IMR-90 (cell line): ENCODE data around the gene TAB2. TPM values are rescaled to one million over a fixed set of nuclear protein-coding genes. Genes with fewer than 3 reads are reported as not detected.

Source experiments
- ATAC-seq: fragments of 200-7000 bp; cut with Tn5 transposase; 2 replicates; pipeline ENCODE4 v1.9.1; 2020; ENCODE audit warnings: low read depth, mild to moderate bottlenecking, moderate library complexity
- BruUV-seq: library from RNA; stranded (reverse); fragments of 400-500 nt; replicated peaks from 2 replicates; lab custom pipeline; 2021; lab: Mats Ljungman, UMichigan
- CTCF ChIA-PET: fragments of 300-600 bp; formaldehyde crosslinking; extraction: SDS; loops from one replicate; lab custom pipeline; 2021; ENCODE audit warnings: antibody characterized with exemption; lab: Yijun Ruan, JAX
- POLR2A ChIA-PET: fragments of 300-600 bp; sonication (Branson Sonifier 250); formaldehyde crosslinking; loops from one replicate; lab custom pipeline; 2022; ENCODE audit warnings: antibody characterized with exemption; ENCODE audit not compliant: unreplicated experiment; lab: Charles Lee
- DNase-seq: peaks from one replicate; pipeline ENCODE4 v3.0.0; 2013
- H2AFZ ChIP-seq: replicated peaks from 2 replicates; pipeline ENCODE3; 2013; ENCODE audit warnings: low read length, mild to moderate bottlenecking; ENCODE audit not compliant: poor library complexity
- H2AK5ac ChIP-seq: 2 replicates; pipeline ENCODE4 v1.6.1; 2013; ENCODE audit warnings: low read depth, low read length, inconsistent platforms
- H2AK9ac ChIP-seq: replicated peaks from 2 replicates; pipeline ENCODE3; 2013; ENCODE audit warnings: mild to moderate bottlenecking, low read depth, low read length, moderate library complexity; ENCODE audit not compliant: poor library complexity
- H2BK120ac ChIP-seq: 2 replicates; pipeline ENCODE4 v1.6.1; 2013; ENCODE audit warnings: low read depth, low read length, inconsistent platforms
- H2BK15ac ChIP-seq: 3 replicates; pipeline ENCODE4 v1.6.1; 2013; ENCODE audit warnings: low read depth, low read length, inconsistent platforms
- H2BK20ac ChIP-seq: 2 replicates; pipeline ENCODE4 v1.6.1; 2013; ENCODE audit warnings: low read depth, mild to moderate bottlenecking, inconsistent platforms, low read length, moderate library complexity
- H2BK5ac ChIP-seq: 2 replicates; pipeline ENCODE4 v1.6.1; 2013; ENCODE audit warnings: mild to moderate bottlenecking, low read depth, low read length, inconsistent platforms; ENCODE audit not compliant: poor library complexity, severe bottlenecking
- H3K14ac ChIP-seq: replicated peaks from 2 replicates; pipeline ENCODE4 v1.6.1; 2013; ENCODE audit warnings: low read depth, low read length, inconsistent platforms
- H3K18ac ChIP-seq: 2 replicates; pipeline ENCODE4 v1.6.1; 2013; ENCODE audit warnings: low read depth, low read length, control low read depth
- H3K23ac ChIP-seq: 2 replicates; pipeline ENCODE4 v1.6.1; 2013; ENCODE audit warnings: low read depth, low read length, inconsistent platforms
- H3K27ac ChIP-seq: 2 replicates; pipeline ENCODE4 v1.5.1; 2013; ENCODE audit warnings: mild to moderate bottlenecking, control low read depth, low read length; ENCODE audit not compliant: insufficient read depth
- H3K27me3 ChIP-seq: 2 replicates; pipeline ENCODE4 v1.6.1; 2013; ENCODE audit warnings: low read length; ENCODE audit not compliant: control insufficient read depth, insufficient read depth
- H3K36me3 ChIP-seq: 2 replicates; pipeline ENCODE4 v1.6.1; 2013; ENCODE audit warnings: low read length, mixed read lengths; ENCODE audit not compliant: control insufficient read depth, insufficient read depth
- H3K4ac ChIP-seq: 2 replicates; pipeline ENCODE4 v1.6.1; 2013; ENCODE audit warnings: low read depth, low read length, inconsistent platforms
- H3K4me1 ChIP-seq: 2 replicates; pipeline ENCODE4 v1.6.1; 2013; ENCODE audit warnings: low read length, mixed read lengths; ENCODE audit not compliant: control insufficient read depth, insufficient read depth
- H3K4me2 ChIP-seq: 2 replicates; pipeline ENCODE4 v1.6.1; 2013; ENCODE audit warnings: low read depth, mild to moderate bottlenecking, control low read depth, low read length, moderate library complexity
- H3K4me3 ChIP-seq: 2 replicates; pipeline ENCODE4 v1.5.1; 2013; ENCODE audit warnings: low read depth, mild to moderate bottlenecking, control low read depth, low read length, moderate library complexity; ENCODE audit not compliant: insufficient read depth
- H3K56ac ChIP-seq: 2 replicates; pipeline ENCODE4 v1.6.1; 2013; ENCODE audit warnings: low read length, inconsistent platforms; ENCODE audit not compliant: insufficient read depth; ENCODE audit errors: extremely low read depth
- H3K79me1 ChIP-seq, 2 experiments: 2 replicates each; pipeline ENCODE4 v1.6.1; 2013; ENCODE audit warnings: low read length in 2 of 2, inconsistent platforms in 1 of 2, low read depth in 1 of 2
- H3K9ac ChIP-seq: 2 replicates; pipeline ENCODE4 v1.6.1; 2013; ENCODE audit warnings: low read depth, low read length, control low read depth
- H3K9me1 ChIP-seq: 2 replicates; pipeline ENCODE4 v1.6.1; 2013; ENCODE audit warnings: low read length, inconsistent platforms; ENCODE audit not compliant: insufficient read depth
- H3K9me3 ChIP-seq: 2 replicates; pipeline ENCODE4 v1.6.1; 2013; ENCODE audit warnings: low read length; ENCODE audit not compliant: control insufficient read depth, insufficient read depth
- H4K20me1 ChIP-seq: 2 replicates; pipeline ENCODE4 v1.6.1; 2013; ENCODE audit warnings: low read length, inconsistent platforms; ENCODE audit not compliant: insufficient read depth
- H4K5ac ChIP-seq: 2 replicates; pipeline ENCODE4 v1.6.1; 2013; ENCODE audit warnings: mild to moderate bottlenecking, low read depth, low read length, control low read depth
- H4K8ac ChIP-seq, 2 experiments: 2 replicates each; pipeline ENCODE4 v1.6.1; 2013; ENCODE audit warnings: low read depth in 2 of 2, low read length in 2 of 2, control low read depth in 1 of 2, inconsistent platforms in 1 of 2
- H4K91ac ChIP-seq: 2 replicates; pipeline ENCODE4 v1.6.1; 2013; ENCODE audit warnings: low read depth, low read length, inconsistent platforms; ENCODE audit not compliant: insufficient read depth
- FOS ChIP-seq: fragments of 150-350 bp; IDR thresholded peaks from 2 replicates; pipeline ENCODE4 v1.6.1; 2016; ENCODE audit warnings: low read depth, low read length
- MAFK ChIP-seq: IDR thresholded peaks from 2 replicates; pipeline ENCODE4 v1.6.1; 2012; ENCODE audit warnings: low read depth, low read length, improper control_type of control experiment
- MXI1 ChIP-seq: IDR thresholded peaks from 2 replicates; pipeline ENCODE4 v1.6.1; 2012; ENCODE audit warnings: low read depth, mild to moderate bottlenecking, low read length, moderate library complexity, borderline replicate concordance
- POLR2A ChIP-seq: IDR thresholded peaks from 2 replicates; pipeline ENCODE4 v1.6.1; 2012; ENCODE audit warnings: mild to moderate bottlenecking, low read depth, low read length
- RFX5 ChIP-seq: IDR thresholded peaks from 2 replicates; pipeline ENCODE4 v1.8.0; 2012; ENCODE audit warnings: low read depth, mild to moderate bottlenecking, low read length, moderate library complexity
- SMC3 ChIP-seq: fragments of 150-350 bp; IDR thresholded peaks from 2 replicates; pipeline ENCODE4 v1.6.1; 2016; ENCODE audit warnings: low read depth, mild to moderate bottlenecking, antibody characterized with exemption, low read length, moderate library complexity
- WGBS, 2 experiments: methylation state at CpG; one replicate each; pipeline versions ENCODE4 v1.1.5 to v1.1.7; 2013; ENCODE audit warnings: missing lambda C conversion rate in 2 of 2; ENCODE audit not compliant: insufficient read length in 1 of 2; ENCODE audit errors: extremely low coverage in 2 of 2; 5-methylcytosine and 5-hydroxymethylcytosine counted together
- dilution Hi-C: fragments of 300-500 bp; cut with HindIII; formaldehyde crosslinking; loops from one replicate; pipeline ENCODE4 v1.14.3; 2018; ENCODE audit warnings: low sequenced_read_pairs; ENCODE audit not compliant: unreplicated experiment
- in situ Hi-C: fragments of 300-500 bp; cut with MboI; formaldehyde crosslinking; loops from 3 replicates; pipeline ENCODE4 v1.14.3; 2019; ENCODE audit warnings: low sequenced_read_pairs, inconsistent platforms, mixed read lengths
- intact Hi-C: fragments of 100-400 bp; cut with micrococcal nuclease; formaldehyde crosslinking; loops from 2 replicates; pipeline ENCODE4 v1.10.0; 2022
- polyA plus RNA-seq, 3 experiments: library from polyadenylated mRNA; depleted of rRNA; stranded (reverse); fragments of >200 nt; gene quantifications; 2 replicates each; pipeline ENCODE4 v1.2.3, GENCODE V29; 2012; ENCODE audit warnings: low replicate concordance in 1 of 3
- total RNA-seq: library from RNA; depleted of rRNA; stranded (reverse); fragments of >200 nt; gene quantifications from 2 replicates; pipeline ENCODE4 v1.2.3, GENCODE V29; 2012
- TF ChIP-seq, protein P1 (sequence below): fragments of 150-350 bp; IDR thresholded peaks from 2 replicates; pipeline ENCODE4 v1.6.1; 2017; ENCODE audit warnings: mild to moderate bottlenecking, antibody characterized with exemption, low read length, low read depth
- TF ChIP-seq, protein P2 (sequence below): conservative IDR thresholded peaks from 2 replicates; pipeline ENCODE4 v1.5.1; 2012; ENCODE audit warnings: mild to moderate bottlenecking, low read depth, low read length, improper control_type of control experiment

Gene TAB2
- total and polyA plus RNA-seq, 2 of the 4 experiments (the other 2 are of a cell fraction): 20.8 to 25.3 TPM

DNA sequence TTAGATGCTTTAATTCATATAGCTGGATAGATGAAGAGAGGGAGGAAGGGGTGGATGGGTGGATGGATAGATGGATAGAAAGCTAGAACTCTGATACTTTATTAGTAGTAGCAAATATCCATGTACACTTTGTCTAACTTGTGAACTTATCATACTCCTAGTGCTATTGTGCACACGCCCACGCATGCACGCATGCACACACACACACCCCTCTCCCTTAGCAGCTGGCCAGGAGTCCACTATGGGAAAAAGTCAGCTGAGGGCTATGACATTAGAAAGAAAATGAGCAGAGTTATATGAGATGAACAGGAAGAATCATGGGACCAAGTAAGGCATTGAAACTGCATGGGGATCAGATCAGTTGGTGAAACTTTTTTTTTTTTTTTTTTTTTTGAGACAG is 28.6 kb downstream of the TAB2 start:
- no peak overlapping the region for H4K8ac ChIP-seq
- BruUV-seq: no TSS peak
- no CpG with 5 or more reads among the region's 3 CpGs for WGBS, 2 experiments
- ATAC-seq: no peak
- no peak overlapping the region for H3K56ac ChIP-seq
- intact Hi-C loops: no loop called here
- no peaks in the 10 kb centered on the region for H3K9me3 ChIP-seq
- H3K4me1 ChIP-seq: no peaks in the 10 kb centered on the region
- TF ChIP-seq MXI1 (no peak), MAFK (no peak), SMC3 (no peak), POLR2A (no peak), FOS (no peak), RFX5 (no peak)
- TF ChIP-seq, protein P1, sequence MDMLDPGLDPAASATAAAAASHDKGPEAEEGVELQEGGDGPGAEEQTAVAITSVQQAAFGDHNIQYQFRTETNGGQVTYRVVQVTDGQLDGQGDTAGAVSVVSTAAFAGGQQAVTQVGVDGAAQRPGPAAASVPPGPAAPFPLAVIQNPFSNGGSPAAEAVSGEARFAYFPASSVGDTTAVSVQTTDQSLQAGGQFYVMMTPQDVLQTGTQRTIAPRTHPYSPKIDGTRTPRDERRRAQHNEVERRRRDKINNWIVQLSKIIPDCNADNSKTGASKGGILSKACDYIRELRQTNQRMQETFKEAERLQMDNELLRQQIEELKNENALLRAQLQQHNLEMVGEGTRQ: no peak
- TF ChIP-seq, protein P2, sequence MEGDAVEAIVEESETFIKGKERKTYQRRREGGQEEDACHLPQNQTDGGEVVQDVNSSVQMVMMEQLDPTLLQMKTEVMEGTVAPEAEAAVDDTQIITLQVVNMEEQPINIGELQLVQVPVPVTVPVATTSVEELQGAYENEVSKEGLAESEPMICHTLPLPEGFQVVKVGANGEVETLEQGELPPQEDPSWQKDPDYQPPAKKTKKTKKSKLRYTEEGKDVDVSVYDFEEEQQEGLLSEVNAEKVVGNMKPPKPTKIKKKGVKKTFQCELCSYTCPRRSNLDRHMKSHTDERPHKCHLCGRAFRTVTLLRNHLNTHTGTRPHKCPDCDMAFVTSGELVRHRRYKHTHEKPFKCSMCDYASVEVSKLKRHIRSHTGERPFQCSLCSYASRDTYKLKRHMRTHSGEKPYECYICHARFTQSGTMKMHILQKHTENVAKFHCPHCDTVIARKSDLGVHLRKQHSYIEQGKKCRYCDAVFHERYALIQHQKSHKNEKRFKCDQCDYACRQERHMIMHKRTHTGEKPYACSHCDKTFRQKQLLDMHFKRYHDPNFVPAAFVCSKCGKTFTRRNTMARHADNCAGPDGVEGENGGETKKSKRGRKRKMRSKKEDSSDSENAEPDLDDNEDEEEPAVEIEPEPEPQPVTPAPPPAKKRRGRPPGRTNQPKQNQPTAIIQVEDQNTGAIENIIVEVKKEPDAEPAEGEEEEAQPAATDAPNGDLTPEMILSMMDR: no peak
- H3K4me2 ChIP-seq: no peak overlapping the region
- H3K9me1 ChIP-seq: peaks cover 3% of the 10 kb centered on the region; the same call in 1 of the 2 replicates
- H3K9ac ChIP-seq: no peak overlapping the region
- dilution Hi-C loops: no loop called here
- H3K27me3 ChIP-seq: no peaks in the 10 kb centered on the region
- H2AK9ac ChIP-seq: no peak overlapping the region
- ChIA-PET POLR2A (no interaction called here), CTCF (interaction anchor here (0.8 kb wide), 1 partner anchor 264 kb away, joined by 3 read pairs; no protein-coding TSS in a partner anchor)
- peaks cover 18 to 46% of the 10 kb centered on the region in 2 experiments for H3K79me1 ChIP-seq
- no peak overlapping the region for H2BK120ac ChIP-seq
- H3K36me3 ChIP-seq: no peaks in the 10 kb centered on the region
- H3K4me3 ChIP-seq: no peak overlapping the region
- no peak overlapping the region for H2AK5ac ChIP-seq
- H3K23ac ChIP-seq: no peak overlapping the region
- no peak overlapping the region for H4K5ac ChIP-seq
- DNase-seq: no peak
- no peak overlapping the region for H2BK5ac ChIP-seq
- no peak overlapping the region for H3K18ac ChIP-seq
- in situ Hi-C loops: no loop called here
- no peak overlapping the region for H2AFZ ChIP-seq
- peaks cover 67% of the 10 kb centered on the region for H4K20me1 ChIP-seq
- H3K4ac ChIP-seq: no peak overlapping the region
- H2BK15ac ChIP-seq: no peak overlapping the region
- no peak overlapping the region for H2BK20ac ChIP-seq
- no peak overlapping the region for H3K14ac ChIP-seq
- H4K91ac ChIP-seq: no peak overlapping the region
- no peak overlapping the region for H3K27ac ChIP-seq
